WTC11 (cell line): ENCODE data around the gene C17orf78. TPM values are rescaled to one million over a fixed set of nuclear protein-coding genes. Genes with fewer than 3 reads are reported as not detected.
A peak's percentile ranks its signal among the peaks of the same experiment; 100 is the strongest.

Experiments used
- ATAC-seq: fragments of 200-7000 bp; cut with Tn5 transposase; 2 replicates; pipeline ENCODE4 v1.10.0; 2021; ENCODE audit warnings: mild to moderate bottlenecking, moderate library complexity
- CTCF ChIA-PET: fragments of 300-600 bp; sonication (Branson Sonifier 250); formaldehyde crosslinking; loops from one replicate; lab custom pipeline; 2021; ENCODE audit warnings: antibody characterized with exemption; lab: Charles Lee
- POLR2A ChIA-PET: fragments of 350-600 bp; sonication (Branson Sonifier 250); formaldehyde crosslinking; loops from one replicate; lab custom pipeline; 2021; ENCODE audit warnings: antibody characterized with exemption; lab: Charles Lee
- DNase-seq: peaks from one replicate; pipeline ENCODE4 v3.0.0; 2021; ENCODE audit warnings: low spot score
- H3K27ac Mint-ChIP-seq: 2 replicates; pipeline ENCODE4 v1.8.0; 2021; ENCODE audit warnings: mixed read lengths
- H3K27me3 Mint-ChIP-seq: 2 replicates; pipeline ENCODE4 v1.8.0; 2021; ENCODE audit warnings: low read depth, mild to moderate bottlenecking, moderate library complexity, mixed read lengths
- H3K36me3 Mint-ChIP-seq: 2 replicates; pipeline ENCODE4 v1.8.0; 2021; ENCODE audit warnings: mixed read lengths
- H3K4me1 Mint-ChIP-seq: 2 replicates; pipeline ENCODE4 v1.8.0; 2022; ENCODE audit warnings: mixed read lengths
- H3K4me3 Mint-ChIP-seq: 2 replicates; pipeline ENCODE4 v1.8.0; 2021; ENCODE audit warnings: mild to moderate bottlenecking, moderate library complexity, mixed read lengths
- H3K9me3 Mint-ChIP-seq: 2 replicates; pipeline ENCODE4 v1.8.0; 2021; ENCODE audit warnings: mixed read lengths
- AFF4 ChIP-seq: sonication (generic); formaldehyde crosslinking; IDR thresholded peaks from 2 replicates; pipeline ENCODE4 v1.8.1; 2023; ENCODE audit warnings: mild to moderate bottlenecking, missing genetic modification reagents, borderline replicate concordance
- ARID4B ChIP-seq: sonication (generic); formaldehyde crosslinking; IDR thresholded peaks from 2 replicates; pipeline ENCODE4 v1.8.0; 2023; ENCODE audit warnings: missing genetic modification reagents, mild to moderate bottlenecking, borderline replicate concordance
- ATF2 ChIP-seq: sonication (generic); formaldehyde crosslinking; IDR thresholded peaks from 2 replicates; pipeline ENCODE4 v1.8.1; 2022; ENCODE audit warnings: low read depth, missing genetic modification reagents, borderline replicate concordance
- E2F1 ChIP-seq: sonication (generic); formaldehyde crosslinking; IDR thresholded peaks from 2 replicates; pipeline ENCODE4 v1.8.0; 2022; ENCODE audit warnings: mild to moderate bottlenecking, missing genetic modification reagents
- ESRRA ChIP-seq: sonication (generic); formaldehyde crosslinking; IDR thresholded peaks from 2 replicates; pipeline ENCODE4 v1.8.1; 2022; ENCODE audit warnings: mild to moderate bottlenecking, missing genetic modification reagents, borderline replicate concordance
- FOXP1 ChIP-seq: sonication (generic); formaldehyde crosslinking; IDR thresholded peaks from 2 replicates; pipeline ENCODE4 v1.8.0; 2022; ENCODE audit warnings: missing genetic modification reagents, mild to moderate bottlenecking, moderate library complexity, borderline replicate concordance
- FOXP4 ChIP-seq: sonication (generic); formaldehyde crosslinking; IDR thresholded peaks from 2 replicates; pipeline ENCODE4 v1.8.0; 2022; ENCODE audit warnings: mild to moderate bottlenecking, missing genetic modification reagents
- KAT7 ChIP-seq: sonication (generic); formaldehyde crosslinking; IDR thresholded peaks from 2 replicates; pipeline ENCODE4 v1.8.1; 2023; ENCODE audit warnings: missing genetic modification reagents, mild to moderate bottlenecking, borderline replicate concordance
- MLX ChIP-seq: sonication (generic); formaldehyde crosslinking; IDR thresholded peaks from 2 replicates; pipeline ENCODE4 v1.8.1; 2023; ENCODE audit warnings: mild to moderate bottlenecking, missing genetic modification reagents, moderate library complexity
- MXD4 ChIP-seq: fragments of 250-450 bp; sonication (Bioruptor Pico); IDR thresholded peaks from 2 replicates; pipeline ENCODE4 v1.8.0; 2021; ENCODE audit warnings: mild to moderate bottlenecking, moderate library complexity, borderline replicate concordance
- NR2C2 ChIP-seq: sonication (generic); formaldehyde crosslinking; IDR thresholded peaks from 2 replicates; pipeline ENCODE4 v1.8.0; 2022; ENCODE audit warnings: mild to moderate bottlenecking, missing genetic modification reagents
- TCF7 ChIP-seq: sonication (generic); formaldehyde crosslinking; IDR thresholded peaks from 2 replicates; pipeline ENCODE4 v1.8.0; 2022; ENCODE audit warnings: mild to moderate bottlenecking, low read depth, missing genetic modification reagents, moderate library complexity
- TEAD1 ChIP-seq: sonication (generic); formaldehyde crosslinking; IDR thresholded peaks from 2 replicates; pipeline ENCODE4 v1.8.0; 2022; ENCODE audit warnings: mild to moderate bottlenecking, missing genetic modification reagents
- TEAD4 ChIP-seq: sonication (generic); formaldehyde crosslinking; IDR thresholded peaks from 2 replicates; pipeline ENCODE4 v1.8.0; 2022; ENCODE audit warnings: mild to moderate bottlenecking, missing genetic modification reagents
- USF1 ChIP-seq: sonication (generic); formaldehyde crosslinking; IDR thresholded peaks from 2 replicates; pipeline ENCODE4 v1.8.0; 2022; ENCODE audit warnings: mild to moderate bottlenecking, missing genetic modification reagents
- ZNF138 ChIP-seq: sonication (generic); formaldehyde crosslinking; conservative IDR thresholded peaks from 2 replicates; pipeline ENCODE4 v1.8.1; 2022; ENCODE audit warnings: mild to moderate bottlenecking, moderate library complexity, missing genetic modification reagents
- ZNF317 ChIP-seq: sonication (generic); formaldehyde crosslinking; IDR thresholded peaks from 2 replicates; pipeline ENCODE4 v1.8.1; 2023; ENCODE audit warnings: low read depth, mild to moderate bottlenecking, moderate library complexity, missing genetic modification reagents, borderline replicate concordance
- ZNF416 ChIP-seq: fragments of 250-450 bp; sonication (Bioruptor Pico); IDR thresholded peaks from 2 replicates; pipeline ENCODE4 v1.9.0; 2021; ENCODE audit warnings: mild to moderate bottlenecking, inconsistent platforms
- ZSCAN18 ChIP-seq: fragments of 250-450 bp; sonication (Bioruptor Pico); IDR thresholded peaks from 2 replicates; pipeline ENCODE4 v2.1.2; 2022; ENCODE audit warnings: mild to moderate bottlenecking, moderate library complexity
- total RNA-seq: library from RNA; stranded (reverse); gene quantifications from 3 replicates; pipeline ENCODE4 v1.2.3, GENCODE V29; 2021

The C17orf78 gene
- total RNA-seq, 1 experiment from 2014 or later = not detected

- ChIA-PET POLR2A (interaction anchor here (0.8 kb wide), 1 partner anchor 203 kb away, joined by 3 read pairs; the partner anchor contains the start of gene SYNRG), CTCF (interaction anchor here (1.5 kb wide), 1 partner anchor 32 kb away, joined by 6 read pairs; no protein-coding TSS in a partner anchor)
- ATAC-seq (peak; percentile 95), DNase-seq (peak; percentile 74)
- H3K27ac Mint-ChIP-seq = peak within 1 kb of the TSS; percentile 97
- H3K4me1 Mint-ChIP-seq = peaks cover 18% of the 10 kb centered on the region
- no peaks in the 10 kb centered on the region for H3K27me3 Mint-ChIP-seq
- peak within 1 kb of the TSS; percentile 97 for H3K4me3 Mint-ChIP-seq
- peaks cover 14% of the 10 kb centered on the region for H3K36me3 Mint-ChIP-seq
- H3K9me3 Mint-ChIP-seq = no peaks in the 10 kb centered on the region
- TF ChIP-seq FOXP1 = peak; percentile 33; the same call in 1 of the 2 replicates
- TF ChIP-seq ARID4B = no peak; the same call in 1 of the 2 replicates
- no peak for TF ChIP-seq ESRRA
- no peak for TF ChIP-seq ZNF416
- no peak for TF ChIP-seq MXD4 (CRISPR knock-in tag)
- no peak; the same call in 1 of the 2 replicates for TF ChIP-seq TEAD1
- no peak for TF ChIP-seq E2F1 (CRISPR knock-in tag)
- TF ChIP-seq ZNF138 (CRISPR knock-in tag) = no peak
- TF ChIP-seq TCF7 = no peak
- no peak for TF ChIP-seq USF1 (CRISPR knock-in tag)
- TF ChIP-seq NR2C2 (CRISPR knock-in tag) = no peak
- TF ChIP-seq KAT7 = no peak
- no peak for TF ChIP-seq TEAD4
- no peak for TF ChIP-seq AFF4 (CRISPR knock-in tag)
- no peak for TF ChIP-seq ZNF317
- no peak for TF ChIP-seq MLX (CRISPR knock-in tag)
- TF ChIP-seq ATF2 (CRISPR knock-in tag) = no peak
- TF ChIP-seq FOXP4 (CRISPR knock-in tag) = no peak
- TF ChIP-seq ZSCAN18 (CRISPR knock-in tag) = no peak
These were observed 31.1 kb downstream of the C17orf78 start, which contains the start of the genes ACACA and TADA2A for GRCh38 chr17:37406635-37407461. TSS of gene ACACA (minus strand) at chr17:37406836. CDS start at chr17:37406299, 537 bp downstream. TSS of gene TADA2A (plus strand) at chr17:37406886. CDS start at chr17:37411366, 4,480 bp downstream.
